Epithelial cell of prostate (primary cell): ENCODE measurements around the gene PHKG1.
A peak's percentile ranks its signal among the peaks of the same experiment; 100 is the strongest.
"Not testable (repeated sequence)": the region's sequence is repeated elsewhere in the genome, so short reads cannot be mapped to it uniquely, and the experiment has no call there.

Experiments
- DNase-seq: peaks from one replicate; pipeline ENCODE4 v3.0.0-alpha.2; 2011; ENCODE audit warnings: low read depth, low spot score
- H3K27ac ChIP-seq: fragments of 450-650 bp; 2 replicates; pipeline ENCODE4 v1.5.1; 2017; ENCODE audit warnings: mild to moderate bottlenecking

Gene PHKG1

GRCh38 chr7:56086761-56087160 lies 6.0 kb downstream of the PHKG1 start:
- DNase-seq, result no peak
- H3K27ac ChIP-seq, result no peak overlapping the region

- H3K27ac ChIP-seq, result no peak overlapping the region
- DNase-seq, result no peak
Observed at GRCh38 chr7:56083150-56083785, 9.5 kb downstream of the PHKG1 start.

- no peak for DNase-seq
- H3K27ac ChIP-seq, result no peak overlapping the region
Observed at GRCh38 chr7:56081626-56082340, 11.0 kb downstream of the PHKG1 start.

- not testable (repeated sequence) for DNase-seq, H3K27ac ChIP-seq
Observed at GRCh38 chr7:56080726-56081435, 11.9 kb downstream of the PHKG1 start.

DNA sequence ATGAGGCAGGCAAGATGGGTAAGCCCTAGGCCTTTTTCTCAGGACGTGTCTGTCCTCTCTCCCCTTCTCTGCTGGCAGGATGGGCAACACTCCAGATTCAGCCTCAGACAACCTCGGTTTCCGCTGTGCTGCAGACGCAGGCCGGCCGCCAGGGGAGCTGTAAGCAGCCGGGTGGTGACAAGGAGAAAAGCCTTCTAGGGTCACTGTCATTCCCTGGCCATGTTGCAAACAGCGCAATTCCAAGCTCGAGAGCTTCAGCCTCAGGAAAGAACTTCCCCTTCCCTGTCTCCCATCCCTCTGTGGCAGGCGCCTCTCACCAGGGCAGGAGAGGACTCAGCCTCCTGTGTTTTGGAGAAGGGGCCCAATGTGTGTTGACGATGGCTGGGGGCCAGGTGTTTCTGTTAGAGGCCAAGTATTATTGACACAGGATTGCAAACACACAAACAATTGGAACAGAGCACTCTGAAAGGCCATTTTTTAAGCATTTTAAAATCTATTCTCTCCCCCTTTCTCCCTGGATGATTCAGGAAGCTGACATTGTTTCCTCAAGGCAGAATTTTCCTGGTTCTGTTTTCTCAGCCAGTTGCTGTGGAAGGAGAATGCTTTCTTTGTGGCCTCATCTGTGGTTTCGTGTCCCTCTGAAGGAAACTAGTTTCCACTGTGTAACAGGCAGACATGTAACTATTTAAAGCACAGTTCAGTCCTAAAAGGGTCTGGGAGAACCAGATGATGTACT lies 13.1 kb downstream of the PHKG1 start:
- DNase-seq, result no peak
- no peak overlapping the region for H3K27ac ChIP-seq

GRCh38 chr7:56078196-56078595 lies 14.6 kb downstream of the PHKG1 start:
- H3K27ac ChIP-seq, result no peak overlapping the region
- DNase-seq, result no peak

- H3K27ac ChIP-seq, result no peak overlapping the region
- DNase-seq, result no peak
Observed at GRCh38 chr7:56077681-56078080, 15.1 kb downstream of the PHKG1 start.

- H3K27ac ChIP-seq, result no peak overlapping the region
- no peak for DNase-seq
Observed at GRCh38 chr7:56074371-56074791, 18.4 kb downstream of the PHKG1 start.

- not testable (repeated sequence) for H3K27ac ChIP-seq, DNase-seq
Observed at GRCh38 chr7:56066376-56066775, 26.4 kb downstream of the PHKG1 start.

- peak within 1 kb of the TSS; percentile 85 for H3K27ac ChIP-seq
- no peak for DNase-seq
Observed at GRCh38 chr7:56063882-56064625, 28.7 kb downstream of the PHKG1 start, which contains the start of gene SUMF2. Gene SUMF2 (plus strand): TSS chr7:56064286. CDS start chr7:56064312, 26 bp downstream.

DNA sequence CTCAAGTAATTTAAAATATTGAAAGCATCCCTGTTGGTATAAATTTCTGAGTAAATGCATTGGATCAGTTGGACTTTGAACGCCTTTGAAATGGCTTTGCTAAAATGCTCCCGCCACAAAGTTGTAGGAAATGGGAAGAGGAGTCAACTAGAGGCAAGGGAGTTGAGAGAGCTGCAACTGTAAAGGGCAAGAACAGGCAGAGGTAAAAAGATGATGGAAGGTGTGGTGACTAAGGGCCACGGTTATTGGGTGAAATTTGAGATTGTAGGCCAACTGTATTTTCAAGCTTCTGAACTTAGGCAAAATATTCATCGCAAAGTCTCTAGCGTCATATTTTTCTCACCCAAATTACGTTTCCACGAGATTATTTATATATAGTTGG lies 29.3 kb downstream of the PHKG1 start:
- peak overlapping the region; percentile 85 for H3K27ac ChIP-seq
- DNase-seq, result no peak

- DNase-seq, result no peak
- H3K27ac ChIP-seq, result peak overlapping the region; percentile 85
Observed at GRCh38 chr7:56062382-56062781, 30.4 kb downstream of the PHKG1 start.

GRCh38 chr7:56053993-56054392 lies 38.8 kb downstream of the PHKG1 start:
- no peak overlapping the region for H3K27ac ChIP-seq
- DNase-seq, result no peak

DNA sequence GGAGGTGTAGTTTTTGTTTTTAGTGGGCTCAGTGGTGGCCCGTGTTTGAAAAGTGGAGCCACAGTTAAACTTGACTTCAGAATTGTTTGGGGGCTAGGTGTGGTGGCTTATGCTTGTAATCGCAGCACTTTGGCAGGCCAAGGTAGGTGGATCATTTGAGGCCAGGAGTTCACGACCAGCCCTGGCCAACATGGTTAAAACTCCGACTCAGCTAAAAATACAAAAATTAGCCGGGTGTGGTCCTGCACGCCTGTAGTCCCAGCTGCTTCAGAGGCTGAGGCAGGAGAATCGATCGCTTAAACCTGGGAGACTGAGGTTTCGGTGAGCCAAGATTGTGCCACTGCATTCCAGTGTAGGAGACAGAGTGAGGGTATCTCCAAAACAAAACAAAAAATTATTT lies 39.4 kb downstream of the PHKG1 start:
- H3K27ac ChIP-seq, result peak overlapping the region; percentile 83
- no peak for DNase-seq

DNA sequence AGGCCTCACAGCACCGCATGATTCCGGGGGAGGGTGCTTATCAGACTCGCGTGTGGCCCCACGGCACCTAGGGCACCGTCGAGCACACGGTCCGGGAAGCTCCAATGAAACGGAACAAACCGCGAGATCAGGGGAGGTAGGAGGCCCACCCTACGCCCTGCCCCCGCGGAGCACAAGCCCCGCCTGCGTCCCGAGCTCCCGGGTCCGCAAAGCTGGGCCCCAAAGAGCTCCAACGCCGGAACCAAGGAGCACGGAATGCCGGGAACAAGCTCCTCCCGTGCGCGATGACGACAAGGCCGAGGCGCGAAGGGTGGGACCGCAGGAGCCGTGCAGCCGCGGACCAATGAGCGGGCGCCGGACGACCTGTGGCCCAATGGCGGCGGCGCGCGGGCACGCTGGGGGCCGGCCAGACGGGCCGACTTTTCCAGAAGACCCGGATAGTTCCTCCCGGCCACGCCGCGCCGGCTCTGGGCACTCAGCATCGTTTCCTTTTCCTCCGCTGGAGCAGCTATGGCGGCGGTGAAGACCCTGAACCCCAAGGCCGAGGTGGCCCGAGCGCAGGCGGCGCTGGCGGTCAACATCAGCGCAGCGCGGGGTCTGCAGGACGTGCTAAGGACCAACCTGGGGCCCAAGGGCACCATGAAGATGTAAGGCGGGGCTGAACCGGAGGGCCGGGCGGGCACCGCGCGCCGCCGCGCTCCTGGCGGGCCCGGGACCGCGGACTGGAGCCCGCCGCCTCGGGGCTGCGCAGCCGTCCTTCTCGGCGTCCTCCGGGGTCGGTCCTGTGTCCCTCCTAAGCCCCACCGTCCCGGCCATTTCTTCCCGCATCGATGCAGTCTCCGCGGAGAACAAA lies 41.2 kb downstream of the PHKG1 start, which contains the start of the genes CCT6A and PSPH:
Gene CCT6A, plus strand, starts transcription at position 427 of the 853 bp plus-strand sequence. Its CDS starts 84 bp downstream, at position 511.
Gene PSPH, minus strand, starts transcription at position 106 of the 853 bp plus-strand sequence. CDS start 30,232 bp downstream, outside the sequence.
- peak; percentile 86 for DNase-seq

DNA sequence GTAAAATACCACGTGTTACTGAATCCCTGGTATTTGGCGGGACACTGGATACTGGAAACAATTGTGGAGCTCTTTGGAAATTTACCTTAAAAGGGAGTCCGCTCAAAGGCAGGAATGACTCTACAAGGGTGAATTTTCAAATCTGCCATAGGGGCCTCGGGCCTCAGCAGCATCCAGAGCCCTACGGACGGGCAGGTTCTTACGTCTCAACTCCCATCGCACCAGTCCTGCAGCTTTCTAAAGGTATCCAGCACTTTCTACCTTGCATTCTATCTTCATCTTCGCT lies 41.8 kb downstream of the PHKG1 start:
- no peak for DNase-seq
- peak overlapping the region; percentile 83 for H3K27ac ChIP-seq

More for the DNA sequence above, 41.2 kb downstream of the PHKG1 start, which contains the start of the genes CCT6A and PSPH:
- peak within 1 kb of the TSS; percentile 83 for H3K27ac ChIP-seq

GRCh38 chr7:56048763-56049162 lies 44.0 kb downstream of the PHKG1 start:
- H3K27ac ChIP-seq, result peak overlapping the region; percentile 78
- not testable (repeated sequence) for DNase-seq

DNA sequence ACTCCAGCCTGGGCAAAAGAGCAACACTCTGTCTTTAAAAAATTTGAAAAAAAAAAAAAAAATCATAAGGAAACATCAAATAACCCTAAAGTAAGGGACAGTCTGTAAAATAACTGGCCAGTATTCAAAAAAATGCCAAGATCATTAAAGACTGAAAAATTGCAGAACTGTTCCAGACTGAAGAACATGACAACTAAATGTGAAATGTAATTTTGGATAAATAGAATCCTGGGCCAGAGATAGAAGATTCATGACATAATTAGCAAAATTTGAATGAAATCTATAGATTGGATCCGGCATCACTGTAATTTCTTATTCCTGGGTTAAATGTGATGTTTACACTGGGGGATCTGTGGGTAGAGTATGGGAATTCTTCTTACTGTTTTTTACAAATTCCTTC lies 44.5 kb downstream of the PHKG1 start:
- no peak for DNase-seq
- peak overlapping the region; percentile 78 for H3K27ac ChIP-seq
